Caco-2 (cell line): ENCODE measurements around the gene DLK1. TPM values are rescaled to one million over a fixed set of nuclear protein-coding genes. Genes with fewer than 3 reads are reported as not detected.

ENCODE experiments used
- BruUV-seq: library from RNA; stranded (reverse); fragments of 400-500 nt; replicated peaks from 2 replicates; lab custom pipeline; 2021; lab: Mats Ljungman, UMichigan
- CTCF ChIA-PET: fragments of 300-600 bp; sonication (Branson Sonifier 250); formaldehyde crosslinking; loops from one replicate; lab custom pipeline; 2022; ENCODE audit warnings: antibody characterized with exemption; lab: Charles Lee
- POLR2A ChIA-PET: fragments of 300-600 bp; sonication (Branson Sonifier 250); formaldehyde crosslinking; loops from one replicate; lab custom pipeline; 2022; ENCODE audit warnings: antibody characterized with exemption; lab: Charles Lee
- DNase-seq, 2 experiments: peaks; one replicate each; pipeline versions ENCODE4 v3.0.0 to v3.0.0-alpha.2; 2020 to 2022
- H3K27me3 ChIP-seq: replicated peaks from 2 replicates; pipeline ENCODE4 v1.6.0; 2011; ENCODE audit warnings: low read length; ENCODE audit not compliant: control insufficient read depth, insufficient read depth
- H3K36me3 ChIP-seq: 2 replicates; pipeline ENCODE4 v1.5.1; 2011; ENCODE audit warnings: low read length; ENCODE audit not compliant: control insufficient read depth, insufficient read depth
- H3K4me1 ChIP-seq: fragments of 250-450 bp; sonication (Bioruptor Pico); 2 replicates; pipeline ENCODE4 v1.5.1; 2020; ENCODE audit warnings: mild to moderate bottlenecking
- H3K4me3 ChIP-seq: 2 replicates; pipeline ENCODE4 v1.5.1; 2011; ENCODE audit warnings: low read depth, mild to moderate bottlenecking, control low read depth, low read length
- H3K9me3 ChIP-seq: fragments of 250-450 bp; sonication (Bioruptor Pico); 2 replicates; pipeline ENCODE4 v1.5.1; 2020; ENCODE audit warnings: mild to moderate bottlenecking, moderate library complexity
- H3K27ac Mint-ChIP-seq: one replicate; pipeline ENCODE4 v1.8.0; 2022; ENCODE audit warnings: mixed read lengths; ENCODE audit not compliant: unreplicated experiment
- H3K27me3 Mint-ChIP-seq: one replicate; pipeline ENCODE4 v1.8.0; 2022; ENCODE audit warnings: mixed read lengths; ENCODE audit not compliant: insufficient read depth, unreplicated experiment
- H3K36me3 Mint-ChIP-seq: one replicate; pipeline ENCODE4 v1.8.0; 2022; ENCODE audit warnings: mild to moderate bottlenecking, mixed read lengths; ENCODE audit not compliant: insufficient read depth, unreplicated experiment
- H3K4me1 Mint-ChIP-seq: one replicate; pipeline ENCODE4 v1.8.0; 2022; ENCODE audit warnings: low read depth, mixed read lengths; ENCODE audit not compliant: unreplicated experiment
- H3K4me3 Mint-ChIP-seq: one replicate; pipeline ENCODE4 v1.8.0; 2022; ENCODE audit warnings: mild to moderate bottlenecking, moderate library complexity, mixed read lengths; ENCODE audit not compliant: unreplicated experiment
- H3K9me3 Mint-ChIP-seq: one replicate; pipeline ENCODE4 v1.8.0; 2022; ENCODE audit warnings: mixed read lengths; ENCODE audit not compliant: unreplicated experiment
- CTCF ChIP-seq, 2 experiments: fragments of 200-600 bp in 1 of 2; IDR thresholded peaks; 1 replicate in 1 of 2; 2 replicates in 1 of 2; pipeline versions ENCODE4 v1.5.1 to v1.8.0; 2011 to 2022; ENCODE audit warnings: antibody characterized with exemption in 1 of 2, control low read depth in 1 of 2, inconsistent platforms in 1 of 2, low read depth in 1 of 2, low read length in 1 of 2, mild to moderate bottlenecking in 1 of 2, moderate library complexity in 1 of 2; ENCODE audit not compliant: insufficient read depth in 1 of 2, severe bottlenecking in 1 of 2, unreplicated experiment in 1 of 2
- intact Hi-C: fragments of 100-400 bp; cut with micrococcal nuclease; formaldehyde crosslinking; loops from one replicate; pipeline ENCODE4 v1.10.0; 2022; ENCODE audit not compliant: unreplicated experiment
- total RNA-seq: library from RNA; stranded (reverse); gene quantifications from 2 replicates; pipeline ENCODE4 v1.2.3, GENCODE V29; 2022

DLK1 gene
- total RNA-seq, 1 experiment from 2014 or later: not detected

- Mint-ChIP-seq H3K9me3 (no peaks in the 10 kb centered on the region), H3K36me3 (no peaks in the 10 kb centered on the region), H3K27me3 (peaks cover 4% of the 10 kb centered on the region), H3K27ac (no peak overlapping the region), H3K4me1 (no peaks in the 10 kb centered on the region), H3K4me3 (no peak overlapping the region)
- no peak for TF ChIP-seq CTCF (IDR thresholded peaks at IDR 0.05; ENCODE audit: insufficient read depth in 1 of 2, low read depth in 1 of 2, low read length in 1 of 2, severe bottlenecking in 1 of 2, unreplicated experiment in 1 of 2)
- no TSS peak for BruUV-seq
- Histone ChIP-seq H3K36me3 (no peaks in the 10 kb centered on the region), H3K4me3 (no peak overlapping the region), H3K9me3 (no peaks in the 10 kb centered on the region), H3K27me3 (no peaks in the 10 kb centered on the region), H3K4me1 (no peaks in the 10 kb centered on the region)
- intact Hi-C loops: no loop called here
- ChIA-PET CTCF (interaction anchor here (0.6 kb wide), 1 partner anchor 19 kb away, joined by 3 read pairs; no protein-coding TSS in a partner anchor), POLR2A (no interaction called here)
- DNase-seq: no peak
Observed at GRCh38 chr14:100683578-100683977, 43.1 kb upstream of the DLK1 start.

GRCh38 chr14:100684154-100684553 is 42.5 kb upstream of the DLK1 start:
- H3K27ac Mint-ChIP-seq: no peak overlapping the region
- H3K4me3 Mint-ChIP-seq: no peak overlapping the region
- no TSS peak for BruUV-seq
- no peaks in the 10 kb centered on the region for H3K4me1 ChIP-seq
- TF ChIP-seq CTCF (IDR thresholded peaks at IDR 0.05; ENCODE audit: insufficient read depth in 1 of 2, low read depth in 1 of 2, low read length in 1 of 2, severe bottlenecking in 1 of 2, unreplicated experiment in 1 of 2): no peak
- ChIA-PET POLR2A (no interaction called here), CTCF (interaction anchor here (0.6 kb wide), 1 partner anchor 20 kb away, joined by 3 read pairs; no protein-coding TSS in a partner anchor)
- H3K27me3 Mint-ChIP-seq: peaks cover 4% of the 10 kb centered on the region
- DNase-seq: no peak
- H3K4me3 ChIP-seq: no peak overlapping the region
- intact Hi-C loops: no loop called here
- no peaks in the 10 kb centered on the region for H3K9me3 Mint-ChIP-seq
- no peaks in the 10 kb centered on the region for H3K36me3 Mint-ChIP-seq
- no peaks in the 10 kb centered on the region for H3K9me3 ChIP-seq
- no peaks in the 10 kb centered on the region for H3K36me3 ChIP-seq
- no peaks in the 10 kb centered on the region for H3K4me1 Mint-ChIP-seq
- no peaks in the 10 kb centered on the region for H3K27me3 ChIP-seq

GRCh38 chr14:100684961-100685360 is 41.7 kb upstream of the DLK1 start:
- Histone ChIP-seq H3K27me3 (no peaks in the 10 kb centered on the region), H3K9me3 (no peaks in the 10 kb centered on the region), H3K36me3 (no peaks in the 10 kb centered on the region), H3K4me1 (no peaks in the 10 kb centered on the region), H3K4me3 (no peak overlapping the region)
- BruUV-seq: no TSS peak
- DNase-seq: no peak
- H3K27me3 Mint-ChIP-seq: peaks cover 4% of the 10 kb centered on the region
- no peak overlapping the region for H3K4me3 Mint-ChIP-seq
- H3K9me3 Mint-ChIP-seq: no peaks in the 10 kb centered on the region
- H3K36me3 Mint-ChIP-seq: no peaks in the 10 kb centered on the region
- no peak for TF ChIP-seq CTCF (IDR thresholded peaks at IDR 0.05; ENCODE audit: insufficient read depth in 1 of 2, low read depth in 1 of 2, low read length in 1 of 2, severe bottlenecking in 1 of 2, unreplicated experiment in 1 of 2)
- H3K4me1 Mint-ChIP-seq: no peaks in the 10 kb centered on the region
- H3K27ac Mint-ChIP-seq: peak overlapping the region; percentile 69
- ChIA-PET POLR2A (no interaction called here), CTCF (no interaction called here)
- intact Hi-C loops: no loop called here
